GM13976 (cell line): ENCODE measurements around the gene MYRF.

Experiments
- DNase-seq: peaks from one replicate; pipeline ENCODE4 v3.0.0; 2012; ENCODE audit warnings: low spot score
- in situ Hi-C: fragments of 300-500 bp; cut with MboI; formaldehyde crosslinking; loops from one replicate; pipeline ENCODE4 v1.12.0; 2022; ENCODE audit warnings: low sequenced_read_pairs, mixed read lengths, inconsistent platforms; ENCODE audit not compliant: unreplicated experiment
- TF ChIP-seq, protein P1 (sequence below): IDR thresholded peaks from 2 replicates; pipeline ENCODE4 v1.5.1; 2012; ENCODE audit warnings: borderline replicate concordance, mild to moderate bottlenecking; ENCODE audit not compliant: insufficient read depth; ENCODE audit errors: extremely low read depth, missing control alignments, control extremely low read depth

Gene MYRF

DNA sequence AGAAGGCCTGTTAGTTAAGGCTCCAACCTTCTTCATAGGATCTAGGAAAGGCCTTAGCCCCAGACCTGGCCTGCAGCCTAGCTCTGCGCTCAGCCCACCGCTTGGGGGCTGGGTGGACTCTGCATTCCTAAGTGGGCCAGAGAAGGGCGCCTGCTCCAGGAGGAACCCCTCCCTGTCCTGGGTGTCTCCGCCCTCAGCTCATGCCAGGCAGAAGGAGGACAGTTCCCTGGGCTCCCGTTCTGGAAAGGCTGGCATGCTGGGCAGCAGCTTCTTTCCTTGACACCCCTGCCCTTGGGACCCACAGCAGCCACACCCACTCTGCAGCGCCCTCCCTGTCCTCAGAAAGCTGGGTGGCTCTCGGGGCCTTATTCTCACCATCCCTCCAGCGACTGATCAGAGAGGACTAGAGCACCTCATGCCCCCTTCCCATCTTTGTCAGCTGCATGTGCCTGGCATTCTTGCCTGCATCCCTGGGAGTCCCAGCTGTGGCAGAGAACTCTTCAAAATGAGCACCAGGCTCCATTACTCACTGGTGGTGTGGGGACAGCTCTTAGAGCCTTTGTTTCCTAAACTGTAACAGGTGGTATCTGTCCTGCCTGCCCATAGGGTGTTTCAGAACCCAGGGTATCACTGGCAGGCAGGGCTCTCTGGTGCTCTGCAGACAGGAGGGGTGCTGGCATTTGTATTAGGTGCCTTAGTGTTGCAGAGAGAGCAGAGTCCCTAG lies 20.3 kb upstream of the MYRF start:
- no peak for DNase-seq
- in situ Hi-C loops: no loop called here
- TF ChIP-seq, protein P1, sequence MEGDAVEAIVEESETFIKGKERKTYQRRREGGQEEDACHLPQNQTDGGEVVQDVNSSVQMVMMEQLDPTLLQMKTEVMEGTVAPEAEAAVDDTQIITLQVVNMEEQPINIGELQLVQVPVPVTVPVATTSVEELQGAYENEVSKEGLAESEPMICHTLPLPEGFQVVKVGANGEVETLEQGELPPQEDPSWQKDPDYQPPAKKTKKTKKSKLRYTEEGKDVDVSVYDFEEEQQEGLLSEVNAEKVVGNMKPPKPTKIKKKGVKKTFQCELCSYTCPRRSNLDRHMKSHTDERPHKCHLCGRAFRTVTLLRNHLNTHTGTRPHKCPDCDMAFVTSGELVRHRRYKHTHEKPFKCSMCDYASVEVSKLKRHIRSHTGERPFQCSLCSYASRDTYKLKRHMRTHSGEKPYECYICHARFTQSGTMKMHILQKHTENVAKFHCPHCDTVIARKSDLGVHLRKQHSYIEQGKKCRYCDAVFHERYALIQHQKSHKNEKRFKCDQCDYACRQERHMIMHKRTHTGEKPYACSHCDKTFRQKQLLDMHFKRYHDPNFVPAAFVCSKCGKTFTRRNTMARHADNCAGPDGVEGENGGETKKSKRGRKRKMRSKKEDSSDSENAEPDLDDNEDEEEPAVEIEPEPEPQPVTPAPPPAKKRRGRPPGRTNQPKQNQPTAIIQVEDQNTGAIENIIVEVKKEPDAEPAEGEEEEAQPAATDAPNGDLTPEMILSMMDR: no peak

DNA sequence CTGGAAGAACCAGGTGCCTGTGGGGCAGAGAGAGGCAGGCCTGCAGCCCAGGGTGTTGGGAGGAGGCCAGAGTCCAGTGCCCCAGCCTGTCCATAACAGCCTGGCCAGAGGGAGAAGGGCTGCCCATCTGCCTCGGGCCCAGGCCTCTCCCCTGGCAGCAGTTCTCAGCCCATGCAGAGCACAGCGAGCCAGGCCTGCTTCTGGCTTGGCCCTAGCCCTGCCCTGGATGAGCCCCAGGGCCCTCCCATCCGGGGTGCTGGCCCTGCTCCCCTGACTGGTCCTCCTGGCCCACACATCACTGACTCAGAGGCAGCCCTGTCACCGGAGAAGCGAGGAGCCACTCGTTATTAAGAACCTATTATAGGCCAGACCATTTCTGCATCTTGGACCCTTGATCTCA lies 19.7 kb upstream of the MYRF start:
- DNase-seq: no peak
- TF ChIP-seq, protein P1: no peak
- in situ Hi-C loops: no loop called here

DNA sequence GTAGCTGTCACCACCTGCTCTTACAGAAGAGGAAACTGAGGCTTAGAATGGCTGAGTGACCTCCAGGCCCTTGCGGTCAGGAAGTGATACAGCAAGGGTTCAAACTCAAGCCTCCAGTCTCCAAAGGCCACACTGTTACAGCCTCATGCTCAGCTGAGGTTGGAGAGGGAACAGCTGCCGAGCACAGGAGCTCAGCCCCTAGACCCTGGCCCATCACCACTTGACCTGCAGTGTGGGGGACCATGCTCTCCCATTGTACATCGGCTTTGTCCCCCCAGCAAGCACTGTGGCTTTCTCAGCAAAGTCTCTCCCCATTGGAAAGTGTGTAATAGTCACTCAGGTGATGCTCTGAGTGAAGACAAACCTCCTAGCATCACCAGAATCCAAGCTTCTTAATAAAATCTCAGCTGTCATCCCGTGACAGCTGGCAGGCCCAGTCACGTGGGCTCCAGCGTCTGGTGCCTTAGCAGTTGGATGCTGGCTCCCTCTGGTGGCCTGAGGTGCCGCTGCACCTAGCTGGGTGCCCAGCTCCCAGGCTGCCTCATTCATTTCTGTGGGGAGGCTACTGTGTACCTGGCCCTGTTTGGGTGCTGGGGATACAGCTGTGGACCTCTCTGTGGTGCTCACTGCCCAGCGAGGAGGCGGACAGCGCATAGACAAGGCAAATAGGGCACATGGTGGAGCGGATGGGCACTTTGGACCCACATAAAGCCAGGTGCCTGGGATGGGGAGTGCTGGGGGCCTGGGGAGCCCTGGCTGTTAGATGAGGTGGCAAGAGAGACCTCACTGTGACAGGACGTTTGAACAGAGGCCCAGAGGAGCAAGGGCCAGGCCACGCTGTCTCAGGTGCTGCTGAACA lies 19.1 kb upstream of the MYRF start:
- TF ChIP-seq, protein P1: peak; percentile 99
- peak; percentile 97 for DNase-seq
- in situ Hi-C loops: no loop called here

DNA sequence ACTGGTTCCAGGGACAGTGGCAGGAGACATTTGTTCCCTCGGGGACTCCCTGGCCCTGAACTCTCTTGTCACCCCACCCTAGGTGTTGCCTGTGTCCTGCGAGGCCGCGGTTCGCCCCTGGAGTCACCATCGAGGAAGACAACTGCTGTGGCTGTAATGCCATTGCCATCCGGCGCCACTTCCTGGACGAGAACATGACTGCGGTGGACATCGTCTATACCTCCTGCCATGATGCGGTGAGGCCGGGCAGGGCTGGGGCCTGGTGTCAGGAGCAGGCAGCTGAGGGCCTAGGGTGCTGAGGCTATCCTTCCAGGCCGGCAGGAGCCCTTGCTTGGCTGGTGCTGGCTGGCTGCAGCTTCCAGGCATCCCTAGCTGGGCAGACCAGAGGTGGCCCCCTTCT lies 17.7 kb upstream of the MYRF start:
- no peak for DNase-seq
- TF ChIP-seq, protein P1: no peak
- in situ Hi-C loops: no loop called here

DNA sequence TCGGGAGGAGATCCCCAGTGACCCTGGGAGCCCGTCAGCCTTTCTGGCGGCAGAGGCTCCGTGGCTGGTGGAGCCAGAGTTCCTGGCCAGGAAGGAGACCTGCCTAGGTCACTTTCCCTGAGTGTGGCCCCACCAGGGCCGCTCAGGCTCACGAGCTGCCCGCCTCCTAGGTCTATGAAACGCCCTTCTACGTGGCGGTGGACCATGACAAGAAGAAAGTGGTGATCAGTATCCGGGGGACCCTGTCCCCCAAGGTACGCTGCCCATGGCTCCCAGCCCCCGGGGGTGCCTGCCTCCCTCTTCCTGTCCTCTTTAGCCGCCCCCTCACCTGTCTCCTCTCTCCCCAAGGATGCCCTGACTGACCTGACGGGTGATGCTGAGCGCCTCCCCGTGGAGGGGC lies 17.0 kb upstream of the MYRF start:
- TF ChIP-seq, protein P1: no peak
- no peak for DNase-seq
- in situ Hi-C loops: no loop called here

DNA sequence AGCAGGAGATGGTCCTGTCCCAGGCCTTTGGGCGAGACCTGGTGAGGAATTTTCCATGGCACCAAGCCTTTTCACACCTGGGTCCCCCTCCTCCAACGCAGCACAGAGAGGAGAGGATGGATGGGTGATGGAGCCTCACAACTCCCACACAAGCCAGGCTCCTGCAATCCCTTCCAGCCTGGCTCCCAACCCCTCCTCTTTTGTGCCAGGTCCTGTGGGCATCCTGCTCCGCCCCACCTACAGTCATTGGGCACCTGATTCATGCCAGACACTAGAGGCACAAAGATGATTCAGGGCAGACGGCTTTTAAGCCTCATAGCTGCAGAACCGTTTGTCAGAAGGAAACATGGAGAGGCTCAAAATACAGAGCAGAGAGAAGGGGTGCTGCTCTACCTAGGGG lies 16.1 kb upstream of the MYRF start:
- no peak for DNase-seq
- TF ChIP-seq, protein P1: no peak
- in situ Hi-C loops: no loop called here
